ENCODE measurements around the gene AGAP1.

AGAP1 gene

GRCh38 chr2:235492850-235493344, 946 bp upstream of the AGAP1 start:
- DNase-seq, result no peak

DNA sequence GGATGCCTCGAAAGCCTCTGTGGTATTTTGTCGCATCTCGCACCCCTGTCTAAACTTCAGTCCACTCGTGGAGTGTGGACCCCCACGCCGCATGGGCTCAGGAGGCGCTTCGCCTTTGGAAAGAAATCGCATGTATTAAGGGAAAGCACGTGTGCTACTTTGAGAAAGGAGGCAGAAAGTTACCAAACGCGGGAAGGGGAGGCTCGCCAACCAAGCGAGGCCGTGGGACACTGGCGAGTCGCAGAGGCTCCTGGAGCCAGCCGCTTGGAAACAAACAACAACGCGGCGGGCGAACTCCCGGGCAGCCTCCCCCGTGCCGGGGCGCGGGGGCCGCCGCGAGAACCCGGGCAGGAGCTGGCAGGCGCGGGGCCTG, 455 bp upstream of the AGAP1 start:
- DNase-seq, result no peak

DNA sequence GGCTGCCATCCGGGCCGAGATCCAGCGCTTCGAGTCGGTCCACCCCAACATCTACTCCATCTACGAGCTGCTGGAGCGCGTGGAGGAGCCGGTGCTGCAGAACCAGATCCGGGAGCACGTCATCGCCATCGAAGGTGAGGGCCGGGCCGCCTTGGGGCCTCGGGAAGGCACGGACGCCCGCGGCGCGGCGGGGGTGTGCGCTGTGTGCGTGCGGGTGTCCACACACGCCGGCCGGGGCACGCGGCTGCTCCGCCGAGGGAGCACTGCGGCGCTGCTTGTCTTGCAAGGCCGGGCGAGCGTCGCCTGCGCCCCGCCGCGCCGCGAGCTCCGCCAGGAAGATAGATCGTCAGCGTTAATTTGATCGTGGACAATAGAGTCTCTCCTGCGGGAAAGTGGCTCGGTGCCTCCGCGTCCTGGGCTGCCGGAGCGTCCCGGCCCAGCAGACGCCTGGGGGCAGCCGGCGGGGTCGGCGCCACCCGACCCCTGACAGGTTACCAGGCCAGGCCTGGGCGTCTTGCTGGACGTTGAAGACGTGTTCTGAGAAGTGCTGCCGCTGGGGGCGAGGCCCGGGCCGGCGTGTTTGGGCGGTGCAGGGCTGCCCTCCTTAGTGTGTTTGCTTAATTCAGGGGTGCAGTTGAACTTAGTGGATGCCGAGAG, 1.0 kb downstream of the AGAP1 start:
- no peak for DNase-seq

DNA sequence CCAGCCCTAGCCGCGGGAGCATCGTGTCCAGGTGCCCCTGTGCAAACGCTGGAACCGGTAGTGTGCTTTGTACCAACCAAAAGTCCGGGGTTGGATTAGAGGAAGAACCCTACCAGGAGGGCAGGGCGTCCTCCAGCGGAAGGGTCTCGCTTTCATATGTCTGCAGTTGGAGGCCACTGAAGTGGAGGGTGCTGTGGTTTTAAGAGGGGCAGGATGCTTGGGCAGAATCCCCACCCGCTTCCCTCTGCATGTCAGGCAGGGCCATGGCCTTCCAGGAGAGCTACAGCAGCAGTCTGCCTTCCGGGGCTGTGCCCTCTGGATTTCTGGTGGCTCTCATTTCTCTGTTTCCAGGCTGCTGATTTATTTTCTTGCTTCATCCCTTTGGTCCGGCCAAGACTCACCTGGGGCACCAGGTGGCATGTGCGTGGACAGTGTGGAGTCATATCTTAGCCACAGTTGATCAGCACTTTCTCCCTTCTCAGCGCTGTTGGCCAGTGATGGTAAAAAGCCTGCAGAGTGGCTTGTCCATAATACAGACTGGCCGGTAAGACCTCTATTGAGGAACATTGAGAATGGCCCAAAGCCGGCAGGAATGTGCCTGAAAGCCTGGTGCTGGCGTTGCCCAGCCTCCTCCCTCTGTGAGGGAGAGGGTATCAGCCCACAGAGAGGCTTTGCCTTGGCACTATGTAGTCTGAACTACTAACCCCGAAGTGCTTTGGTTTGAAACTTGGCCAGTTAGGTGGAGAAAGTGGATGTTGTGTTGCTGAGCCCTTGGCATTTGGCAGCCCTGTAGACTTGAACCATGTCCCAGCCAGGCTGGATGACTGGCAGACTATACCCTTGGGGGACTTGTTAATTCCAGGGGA, 1.8 kb downstream of the AGAP1 start:
- no peak for DNase-seq

- DNase-seq, result no peak
These were observed 2.4 kb downstream of the AGAP1 start for GRCh38 chr2:235496239-235496621.

- no peak for DNase-seq
These were observed 3.3 kb downstream of the AGAP1 start for GRCh38 chr2:235497096-235497495.

DNA sequence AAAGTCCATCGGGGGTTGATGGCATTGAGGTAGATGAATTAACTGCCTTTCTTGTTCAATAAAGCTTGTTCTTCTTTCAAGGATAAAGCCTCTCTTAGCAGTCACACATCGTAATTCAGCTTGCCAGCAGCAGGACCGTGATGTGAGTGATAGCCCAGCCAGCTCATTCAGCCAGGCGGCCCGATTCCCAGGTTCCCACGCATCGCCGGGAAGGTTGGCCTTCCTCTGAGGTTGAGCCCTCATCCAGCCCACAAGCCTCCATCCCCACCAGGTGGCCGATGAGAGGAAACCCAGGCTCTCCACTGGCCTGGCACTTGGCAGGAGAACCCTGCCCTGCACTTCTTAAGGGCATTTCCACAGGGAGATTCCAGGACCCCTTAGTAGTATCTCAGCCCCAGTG, 4.7 kb downstream of the AGAP1 start:
- DNase-seq, result no peak

DNA sequence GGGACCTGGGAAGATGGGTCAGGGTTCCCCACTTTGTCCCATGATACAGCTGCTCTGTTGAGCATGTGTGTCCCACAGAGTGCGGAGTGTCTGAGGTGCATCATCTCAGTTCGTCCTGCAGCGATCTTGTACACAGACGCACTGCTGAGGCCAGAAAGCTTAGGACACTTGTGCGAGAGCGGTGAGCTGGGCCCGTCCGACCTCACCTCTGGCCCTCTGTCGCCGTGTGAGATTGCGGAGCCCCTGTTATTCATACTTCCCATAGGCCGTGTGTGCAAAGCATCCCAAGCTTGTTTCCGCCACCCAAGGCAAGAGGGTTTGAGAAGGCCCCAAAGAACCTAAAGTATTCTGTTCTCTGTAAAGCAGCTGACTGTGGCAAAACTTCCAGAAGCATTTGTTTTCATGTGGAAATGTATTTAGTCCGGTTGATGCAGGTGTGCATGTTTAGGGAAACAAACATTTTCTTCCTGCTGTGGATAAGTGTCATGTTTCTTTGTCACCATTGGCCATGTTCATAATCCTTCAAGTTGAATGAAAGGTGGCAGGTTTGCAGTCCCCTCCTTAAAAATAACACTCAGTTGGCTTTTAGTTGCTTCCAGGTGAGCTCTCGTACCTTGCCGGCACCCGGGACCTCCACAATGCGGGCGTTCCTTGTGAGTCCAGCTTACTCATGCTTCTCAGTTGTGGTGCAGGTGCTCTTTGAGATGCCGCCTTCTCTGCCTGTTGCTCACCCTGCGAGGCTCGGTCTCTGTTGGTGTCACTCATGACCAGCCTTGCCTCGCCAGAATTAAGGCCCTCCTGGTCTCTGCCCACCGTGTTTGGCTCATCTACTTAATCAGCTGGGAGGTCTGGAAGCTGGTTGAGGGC, 5.3 kb downstream of the AGAP1 start:
- DNase-seq, result no peak

GRCh38 chr2:235500110-235500760, 6.4 kb downstream of the AGAP1 start:
- DNase-seq, result no peak

DNA sequence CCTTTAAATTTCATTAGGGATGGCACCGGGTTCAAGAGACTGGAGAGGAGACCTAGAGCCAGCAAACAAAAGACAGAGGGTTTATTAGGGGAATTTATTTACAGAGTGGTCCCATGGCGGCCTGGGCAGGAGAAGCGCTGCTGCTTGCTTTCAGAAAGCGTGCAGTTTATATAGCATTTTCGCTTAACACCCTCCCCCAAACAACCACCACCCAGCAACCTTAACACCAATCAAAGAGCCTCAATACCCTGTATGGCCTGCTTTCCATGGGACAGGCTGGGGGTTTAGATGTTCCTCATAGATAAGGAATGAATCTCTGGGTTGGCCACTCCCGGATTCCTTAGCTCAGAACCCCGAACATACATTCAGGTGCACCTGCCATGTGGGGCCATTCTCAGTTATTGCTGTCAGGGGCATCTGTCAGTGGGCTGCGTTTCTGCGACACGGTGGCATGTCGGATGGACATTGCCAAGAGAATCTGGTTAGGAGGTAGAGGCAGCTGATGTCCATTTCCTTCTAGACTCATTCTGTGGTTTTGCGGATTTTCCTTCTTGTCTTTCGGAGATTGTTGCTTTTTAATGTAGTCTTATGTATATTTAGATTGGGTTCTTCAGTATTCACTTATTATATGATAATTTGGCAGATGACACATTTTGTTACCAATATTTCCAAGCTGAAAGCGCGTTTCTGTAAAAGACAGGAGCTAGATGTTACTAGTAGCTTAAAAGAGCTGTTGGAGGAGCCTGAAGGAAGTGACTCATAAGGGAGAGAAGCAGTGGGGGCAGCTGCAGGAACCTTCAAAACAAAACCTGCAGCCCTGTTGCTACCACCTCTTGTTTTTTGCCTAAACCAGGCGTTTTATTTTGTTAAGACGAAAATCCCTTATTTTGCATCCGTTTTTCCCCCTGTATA, 7.2 kb downstream of the AGAP1 start:
- no peak for DNase-seq

GRCh38 chr2:235501673-235502031, 7.8 kb downstream of the AGAP1 start:
- no peak for DNase-seq

- no peak for DNase-seq
These were observed 8.5 kb downstream of the AGAP1 start for GRCh38 chr2:235502336-235502735.

DNA sequence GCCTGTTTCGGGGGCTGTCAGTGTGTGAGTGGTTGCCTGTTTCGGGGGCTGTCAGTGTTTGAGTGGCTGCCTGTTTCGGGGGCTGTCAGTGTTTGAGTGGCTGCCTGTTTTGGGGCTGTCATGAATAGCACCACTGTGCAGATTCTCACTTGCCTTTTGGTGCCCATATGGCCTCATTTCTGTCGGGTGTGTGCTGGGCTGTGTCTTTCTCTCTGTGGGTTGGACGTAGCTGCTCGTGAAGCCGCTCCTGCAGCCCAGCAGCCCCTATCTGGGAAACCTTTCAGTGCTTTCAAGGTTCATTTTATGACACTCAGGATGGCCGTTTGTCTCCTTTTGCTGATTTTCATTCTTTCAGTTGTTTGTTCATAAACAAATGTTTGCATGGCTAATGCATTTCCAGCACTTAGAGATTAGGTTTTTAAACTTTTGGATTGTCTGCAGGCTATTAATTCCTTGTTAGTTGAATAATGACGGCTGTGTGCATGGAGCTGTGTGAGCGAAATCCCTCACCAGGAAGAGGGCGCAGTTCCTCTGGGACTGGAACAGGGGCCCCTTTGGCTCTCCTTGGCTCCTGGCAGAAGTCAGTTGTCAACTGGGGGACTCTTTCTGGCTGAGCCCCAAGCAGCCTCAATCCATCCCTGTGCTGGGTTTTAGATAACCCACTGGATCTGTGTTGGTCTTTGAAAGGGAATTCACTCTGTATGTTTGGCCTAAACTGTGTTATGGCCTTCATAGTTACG, 10.8 kb downstream of the AGAP1 start:
- DNase-seq, result no peak

- DNase-seq, result no peak
These were observed 11.4 kb downstream of the AGAP1 start for GRCh38 chr2:235505181-235505741.

GRCh38 chr2:235506291-235506996, 12.6 kb downstream of the AGAP1 start:
- DNase-seq, result peak in 1 of 2 experiments; percentile 45

- DNase-seq, result no peak
These were observed 13.3 kb downstream of the AGAP1 start for GRCh38 chr2:235506997-235507615.

- DNase-seq, result no peak
These were observed 14.1 kb downstream of the AGAP1 start for GRCh38 chr2:235507928-235508327.

DNA sequence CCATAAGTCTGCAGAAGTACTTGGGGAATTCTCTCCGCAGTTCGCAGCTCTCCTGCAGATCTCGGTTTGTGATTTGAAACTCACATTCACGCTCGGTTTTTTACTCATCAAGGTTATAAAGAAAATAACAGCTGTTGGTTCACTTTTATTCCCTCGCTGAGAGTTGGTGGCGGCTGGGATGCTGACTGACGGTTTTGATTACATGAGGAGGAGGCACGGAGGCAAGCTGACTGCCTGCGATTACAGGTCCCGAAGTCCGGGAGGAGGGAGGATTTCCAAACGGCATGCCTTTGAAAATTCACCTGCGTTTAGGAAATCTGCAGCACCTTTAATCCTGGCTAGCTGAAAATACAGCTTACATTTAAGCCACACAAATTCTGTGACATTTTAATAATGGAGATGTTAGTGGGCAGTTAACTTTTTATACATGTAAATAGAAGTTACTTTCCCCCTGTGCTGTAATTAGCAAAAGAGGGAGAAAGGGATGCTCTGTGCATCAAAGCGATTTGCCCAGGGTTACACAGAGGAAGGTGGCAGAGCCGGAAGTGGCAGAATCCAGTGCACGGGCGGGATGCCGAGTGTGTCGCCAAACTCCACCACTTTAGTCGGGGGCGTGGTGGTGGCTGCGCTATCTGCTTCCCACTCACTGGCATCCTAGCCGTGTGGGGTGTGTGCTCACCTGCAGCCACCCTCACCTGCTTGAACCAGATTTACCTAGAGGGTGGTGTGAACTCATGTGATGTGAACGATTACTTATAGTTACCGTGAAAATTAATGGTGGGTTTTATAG, 14.7 kb downstream of the AGAP1 start:
- DNase-seq, result no peak

- no peak for DNase-seq
These were observed 16.5 kb downstream of the AGAP1 start for GRCh38 chr2:235510318-235510717.
